Measurements from ENCODE around the gene TFEB. TPM values are rescaled to one million over a fixed set of nuclear protein-coding genes. Genes with fewer than 3 reads are reported as not detected.
A peak's percentile ranks its signal among the peaks of the same experiment; 100 is the strongest.

The TFEB gene
- total RNA-seq, 1 donor = 18.9 TPM

DNA sequence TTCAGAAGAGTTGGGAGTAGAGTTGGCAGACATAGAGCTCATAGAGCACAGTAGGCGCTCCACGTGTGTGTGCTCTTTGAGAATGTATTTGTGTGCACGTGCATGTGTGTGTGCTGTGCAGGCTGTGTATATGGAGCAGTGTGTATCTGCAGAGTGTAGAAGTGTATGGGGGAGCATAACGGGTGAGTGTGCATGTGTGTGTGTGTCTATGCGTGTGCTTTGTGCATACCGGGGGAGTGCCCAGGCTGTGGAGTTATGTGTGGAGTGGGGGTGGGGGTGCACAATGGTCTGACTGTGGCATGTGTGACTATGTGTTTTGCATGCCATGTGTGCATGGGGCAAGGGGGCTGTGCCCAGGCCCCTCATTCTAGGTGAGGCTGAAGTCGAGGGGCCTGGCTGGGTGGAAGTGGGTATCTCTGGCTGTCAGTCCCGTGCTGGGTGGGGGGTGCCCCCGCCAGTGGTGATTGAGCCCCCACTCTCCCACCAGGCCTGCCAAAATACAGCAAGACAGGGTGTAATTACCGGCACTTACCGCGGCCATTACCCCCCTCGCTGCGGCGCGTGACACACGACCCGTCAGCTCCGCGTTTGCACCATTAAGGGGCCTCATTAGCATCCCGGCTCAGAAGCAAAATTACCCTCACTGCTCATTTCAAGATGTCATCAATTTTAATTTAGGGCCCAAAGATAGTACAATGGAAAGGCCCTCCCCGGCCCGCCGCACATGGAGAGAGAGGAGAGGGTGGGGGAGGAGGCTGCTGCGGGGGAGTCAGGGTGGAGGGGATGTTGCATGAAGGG lies 58.1 kb downstream of the TFEB start:
- no peak for DNase-seq (ENCODE audit: low read depth in 2 of 3, low spot score in 2 of 3)

DNA sequence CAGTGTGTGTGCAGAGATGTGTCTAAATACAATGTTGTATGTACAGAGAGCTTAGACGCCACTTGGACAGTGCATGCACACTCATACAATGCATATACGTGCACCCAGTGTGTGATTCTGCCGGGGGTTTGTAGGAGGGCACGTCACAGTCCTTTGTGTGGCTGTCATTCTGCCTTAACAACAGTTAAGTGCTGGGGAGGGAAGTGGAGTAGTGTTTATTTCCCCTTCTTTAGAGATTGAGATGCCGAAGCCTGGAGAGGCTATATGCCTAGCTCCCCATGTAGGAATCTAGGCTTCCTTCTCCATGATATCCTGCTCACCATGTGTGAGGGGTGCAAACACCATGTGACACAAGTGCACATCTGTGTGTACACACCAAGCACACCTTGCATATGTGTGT lies 59.0 kb downstream of the TFEB start:
- DNase-seq (ENCODE audit: low read depth in 2 of 3, low spot score in 2 of 3) = no peak

DNA sequence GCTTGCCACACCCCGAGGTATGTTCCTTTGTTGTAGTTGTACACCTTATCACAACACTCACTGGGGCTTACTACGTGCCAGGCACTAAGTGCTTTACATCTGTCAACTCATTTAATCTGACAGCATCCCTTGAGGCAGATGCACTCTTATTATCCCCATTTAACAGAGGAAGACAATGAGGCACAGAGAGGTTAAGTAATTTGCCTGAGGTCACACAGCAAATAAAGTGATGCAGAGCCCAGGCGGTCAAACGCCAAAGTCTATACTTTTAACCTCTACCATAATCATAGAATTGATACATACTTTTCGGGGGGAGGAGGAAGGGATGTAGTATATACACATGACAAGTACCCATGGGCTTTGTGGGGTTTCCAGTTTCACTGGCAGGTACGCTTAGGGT lies 59.4 kb downstream of the TFEB start:
- DNase-seq (ENCODE audit: low read depth in 2 of 3, low spot score in 2 of 3) = no peak

DNA sequence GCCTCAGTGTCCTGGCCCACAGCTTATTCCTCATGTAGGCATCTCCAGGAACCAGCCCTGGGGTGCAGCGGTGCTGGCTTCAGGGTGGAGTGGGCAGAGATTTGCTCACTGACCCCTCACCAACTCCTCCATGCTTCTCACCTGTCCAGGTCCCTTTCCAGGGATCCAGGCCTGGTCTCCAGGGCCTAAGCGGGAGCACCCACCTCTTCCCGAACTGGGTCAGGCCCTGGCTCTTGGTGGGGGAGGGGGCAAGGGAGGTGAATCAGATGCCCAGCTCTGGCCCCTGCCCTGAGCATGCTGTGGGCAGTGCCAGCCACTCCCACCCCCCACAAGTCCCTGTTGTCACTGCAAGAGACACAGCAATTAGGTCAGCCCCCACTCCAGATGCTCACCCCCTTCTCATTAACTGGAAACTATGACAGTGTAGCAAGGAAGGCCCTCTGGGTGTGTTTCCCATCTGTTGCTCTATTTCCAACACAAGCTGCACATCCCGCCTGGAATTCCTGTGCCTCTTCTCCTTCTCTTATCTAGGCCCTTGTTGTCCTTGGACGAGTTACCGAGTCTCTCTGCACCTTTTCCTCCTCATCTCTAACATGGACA lies 60.1 kb downstream of the TFEB start:
- no peak for DNase-seq (ENCODE audit: low read depth in 2 of 3, low spot score in 2 of 3)

DNA sequence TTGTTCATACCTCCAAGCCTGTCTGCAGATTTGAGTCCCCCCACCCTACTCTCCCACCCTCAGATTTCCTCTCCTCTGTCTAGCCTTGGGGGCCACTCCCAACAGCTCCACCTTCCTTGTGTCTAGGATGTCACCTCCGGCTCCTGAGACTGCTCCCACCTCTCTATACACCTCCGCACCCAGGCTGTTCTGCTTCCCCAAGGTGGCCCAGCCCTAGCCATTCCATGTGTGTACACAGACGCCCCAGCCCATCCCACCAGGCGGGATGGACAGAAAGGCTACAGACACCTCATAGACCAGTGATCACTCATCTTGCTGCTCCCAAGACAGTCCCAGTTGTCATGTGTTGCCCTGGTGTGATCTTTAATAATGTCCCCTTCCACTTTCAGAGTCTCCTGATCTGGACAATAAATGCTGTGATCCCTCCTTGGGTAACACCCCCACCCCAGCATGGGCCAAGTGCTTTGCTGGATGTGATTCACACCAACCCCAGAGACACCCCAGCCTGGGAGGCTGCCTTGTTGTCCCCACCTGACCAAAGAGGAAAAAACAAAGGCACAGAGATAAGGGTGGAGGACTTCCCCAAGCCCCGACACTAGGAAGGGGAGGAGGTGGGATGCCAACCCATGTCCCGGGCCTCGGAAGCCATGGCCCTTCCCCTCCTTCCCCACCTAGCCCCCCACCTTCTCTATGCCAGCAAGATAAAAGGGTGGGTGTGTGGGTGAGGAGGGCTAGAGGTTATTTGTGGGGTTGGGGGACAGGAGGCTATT lies 61.0 kb downstream of the TFEB start:
- no peak for DNase-seq (ENCODE audit: low read depth in 2 of 3, low spot score in 2 of 3)

DNA sequence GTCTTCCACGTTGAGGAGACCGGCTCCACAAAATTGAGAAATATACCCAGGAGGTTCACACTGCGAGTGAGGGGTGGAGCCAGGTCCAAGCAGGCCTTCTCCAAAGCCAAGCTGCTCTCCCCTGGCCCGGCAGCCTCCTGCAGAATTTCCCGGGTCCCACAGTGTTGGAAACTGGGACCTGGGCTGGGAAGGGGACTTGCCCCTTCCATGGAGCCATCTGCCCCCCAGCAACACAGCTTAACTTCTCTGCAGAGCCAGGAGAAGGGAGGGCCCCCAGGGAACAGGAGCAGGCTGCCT lies 61.8 kb downstream of the TFEB start:
- no peak for DNase-seq (ENCODE audit: low read depth in 2 of 3, low spot score in 2 of 3)

DNA sequence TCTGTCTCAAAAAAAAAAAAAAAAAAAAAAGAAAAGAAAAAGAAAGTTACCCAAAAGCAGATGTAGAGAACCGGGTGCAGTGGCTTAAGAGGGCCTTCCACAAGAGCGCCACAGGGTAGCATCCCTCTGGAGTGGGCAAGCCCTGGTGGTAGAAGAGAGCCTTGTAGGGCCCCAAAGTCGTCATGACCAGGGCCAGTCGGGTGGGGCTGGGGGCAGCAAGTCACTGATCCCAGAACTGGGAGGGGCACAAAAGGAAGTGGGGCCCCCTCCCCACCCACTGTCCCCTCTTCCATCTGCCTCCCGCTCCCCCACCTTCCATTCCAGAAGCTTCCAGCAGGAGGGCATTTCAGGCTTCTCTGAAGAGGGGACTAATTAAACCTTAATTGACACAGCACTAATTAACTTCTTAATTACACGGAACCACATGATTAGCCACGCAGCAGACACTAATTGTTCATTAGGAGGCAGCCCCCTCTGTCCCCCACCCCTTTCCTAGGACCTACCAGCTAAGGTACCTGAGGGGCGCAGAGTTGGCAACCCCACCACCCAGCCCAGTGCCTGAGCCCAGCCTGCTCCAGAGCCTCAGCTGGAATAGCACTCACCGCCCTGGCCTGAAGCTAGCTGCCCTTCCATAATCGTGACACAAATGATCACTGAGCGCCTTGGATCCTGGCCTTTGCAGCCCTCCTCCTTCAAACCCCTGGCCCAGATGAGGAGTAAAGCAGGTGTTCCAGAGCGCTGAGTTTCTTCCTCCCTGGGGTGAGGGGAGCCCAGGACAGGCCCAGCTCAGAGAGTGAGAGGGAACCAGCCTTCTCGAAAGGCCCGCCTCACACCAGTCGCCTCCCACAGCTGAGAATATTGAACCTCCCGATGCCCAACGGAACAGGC lies 62.3 kb downstream of the TFEB start:
- DNase-seq (ENCODE audit: low read depth in 2 of 3, low spot score in 2 of 3) = no peak

DNA sequence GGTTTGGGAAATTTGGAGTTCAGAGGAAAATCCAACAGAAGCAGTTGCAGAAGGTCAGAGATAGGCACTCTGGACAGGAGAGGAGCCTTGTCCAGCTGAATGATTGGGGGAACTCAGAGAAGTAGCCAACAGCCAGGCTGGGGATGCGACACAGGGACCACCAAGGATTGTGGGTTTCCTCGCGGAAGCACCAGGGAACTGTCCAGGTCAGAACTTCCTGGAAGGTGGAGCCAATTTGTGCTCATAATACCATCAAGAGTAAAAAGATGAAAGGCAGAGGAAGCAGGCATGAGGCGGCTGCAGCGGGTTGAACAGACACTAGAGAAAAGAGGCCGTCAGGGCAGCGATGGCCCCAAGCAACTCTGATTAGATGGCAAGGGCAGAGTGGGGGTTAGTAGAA lies 63.4 kb downstream of the TFEB start:
- no peak for DNase-seq (ENCODE audit: low read depth in 2 of 3, low spot score in 2 of 3)

DNA sequence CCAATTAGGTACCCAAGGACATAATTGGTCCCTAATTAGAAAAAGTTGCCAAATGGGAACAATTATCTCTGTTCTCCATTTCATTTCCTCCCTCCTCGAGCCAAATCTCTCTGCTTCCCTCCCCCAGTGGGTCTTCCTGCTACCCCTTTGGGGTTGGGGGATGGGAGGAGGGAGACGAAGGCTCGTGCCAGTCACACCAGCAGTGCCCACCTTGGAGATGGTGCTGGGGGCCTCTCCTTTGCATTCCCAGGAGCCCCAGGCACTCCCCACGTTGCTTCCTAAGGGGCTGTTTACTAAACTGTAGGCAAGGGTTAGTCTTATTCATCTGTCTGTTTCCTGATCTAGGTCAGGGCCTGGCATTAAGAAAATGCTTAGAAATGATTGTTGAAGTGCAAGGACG lies 64.0 kb downstream of the TFEB start:
- no peak for DNase-seq (ENCODE audit: low read depth in 2 of 3, low spot score in 2 of 3)

DNA sequence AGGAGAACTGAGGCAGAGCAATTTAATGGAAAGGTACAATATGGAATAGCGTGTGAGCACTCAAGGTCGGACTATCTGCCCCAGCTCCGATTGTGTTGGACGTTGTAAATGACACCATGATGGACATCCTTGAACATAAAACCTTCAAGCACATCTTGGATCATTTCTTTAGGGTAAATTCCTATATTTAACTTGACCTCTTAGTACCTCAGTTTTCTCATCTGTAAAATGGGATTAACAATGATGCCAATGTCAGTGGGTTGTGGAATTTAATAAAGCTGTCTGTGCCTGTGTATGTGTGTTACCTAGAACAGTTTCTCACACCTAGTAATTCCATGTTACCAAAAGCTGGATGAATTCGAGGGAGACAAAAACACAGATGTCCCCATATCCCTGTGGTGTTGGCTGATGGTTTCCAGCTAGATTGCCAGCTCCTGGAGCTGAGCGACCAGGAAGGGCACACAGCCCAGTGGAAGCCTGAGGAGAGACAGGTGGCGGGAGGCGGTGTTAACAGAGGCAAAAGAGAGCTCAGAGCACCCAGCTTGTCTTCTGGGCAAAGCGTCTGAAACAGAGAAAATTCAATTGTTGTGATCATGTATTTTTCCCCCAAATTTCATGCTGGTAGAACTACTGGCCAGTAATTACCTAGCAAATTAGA lies 64.6 kb downstream of the TFEB start:
- DNase-seq (ENCODE audit: low read depth in 2 of 3, low spot score in 2 of 3) = no peak

DNA sequence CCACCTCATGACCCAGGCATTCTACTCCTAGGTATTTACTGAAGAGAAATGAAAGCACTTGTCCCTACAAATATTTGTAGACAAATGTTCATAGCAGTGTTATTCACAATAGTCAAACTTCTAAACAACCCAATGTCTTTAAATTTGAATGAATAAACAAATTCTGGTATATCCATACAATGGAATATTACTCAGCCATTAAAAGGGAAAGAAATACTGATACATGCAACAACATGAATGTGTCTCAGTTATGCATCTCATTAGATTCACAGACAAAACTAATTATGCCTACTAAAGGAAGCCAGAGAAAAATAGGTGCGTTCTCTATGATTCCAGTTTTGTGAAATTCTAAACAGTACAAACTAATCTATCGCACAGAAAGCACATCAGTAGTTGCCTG lies 66.4 kb downstream of the TFEB start:
- no peak for DNase-seq (ENCODE audit: low read depth in 2 of 3, low spot score in 2 of 3)

DNA sequence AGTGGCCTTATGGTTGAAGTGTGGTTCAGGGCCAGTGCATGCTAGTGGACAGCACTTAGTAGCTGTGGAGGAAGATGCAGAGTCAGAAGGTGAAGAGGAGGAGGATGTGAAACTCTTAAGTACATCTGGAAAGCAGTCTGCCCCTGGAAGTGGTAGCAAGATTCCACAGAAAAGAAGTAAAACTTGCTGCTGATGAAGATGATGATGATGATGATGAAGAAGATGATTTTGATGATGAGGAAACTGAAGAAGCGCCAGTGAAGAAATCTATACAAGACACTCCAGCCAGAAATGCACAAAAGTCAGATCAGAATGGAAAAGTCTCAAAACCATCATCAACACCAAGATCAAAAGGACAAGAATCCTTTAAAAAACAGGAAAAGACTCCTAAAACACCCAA lies 68.2 kb downstream of the TFEB start:
- DNase-seq (ENCODE audit: low read depth in 2 of 3, low spot score in 2 of 3) = no peak

DNA sequence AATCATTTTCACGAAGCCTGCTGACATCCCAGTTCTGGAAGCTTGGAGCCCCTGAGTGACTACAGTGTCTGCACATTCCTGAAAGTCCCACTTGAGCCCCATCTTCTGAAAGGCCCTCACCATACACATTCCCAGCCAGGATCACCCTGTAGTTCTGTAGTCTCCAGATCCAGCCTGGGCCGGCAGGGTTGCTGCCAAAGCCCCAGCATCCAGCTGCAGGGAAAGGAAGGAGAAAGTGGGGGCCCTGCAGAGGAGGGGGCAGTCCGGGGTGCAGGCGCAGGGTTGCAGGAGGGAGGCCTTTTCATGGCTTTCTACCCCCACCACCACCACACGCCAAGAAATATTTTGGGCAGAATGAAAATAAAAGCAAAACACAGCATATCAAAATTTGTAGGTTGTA lies 71.1 kb downstream of the TFEB start:
- no peak for DNase-seq (ENCODE audit: low read depth in 2 of 3, low spot score in 2 of 3)

DNA sequence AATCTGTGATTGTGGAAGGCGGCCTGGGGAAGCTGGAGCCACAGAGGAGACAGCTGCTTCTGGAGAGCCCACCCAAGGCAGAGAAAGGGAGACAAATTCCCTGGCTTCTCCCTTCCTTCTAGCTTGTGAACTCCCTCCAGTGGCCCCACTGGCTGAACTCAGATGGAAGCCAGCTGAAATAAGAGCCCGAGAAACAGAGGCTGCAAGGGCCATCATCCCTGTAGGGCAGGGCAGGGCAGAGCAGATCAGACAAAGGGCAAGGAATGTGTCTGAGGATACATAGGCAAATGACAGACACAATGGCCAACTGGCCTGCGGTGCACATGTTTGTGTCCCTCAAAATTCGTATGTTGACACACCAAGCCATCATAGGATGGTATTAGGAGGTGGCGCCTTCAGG lies 71.8 kb downstream of the TFEB start:
- no peak for DNase-seq (ENCODE audit: low read depth in 2 of 3, low spot score in 2 of 3)

DNA sequence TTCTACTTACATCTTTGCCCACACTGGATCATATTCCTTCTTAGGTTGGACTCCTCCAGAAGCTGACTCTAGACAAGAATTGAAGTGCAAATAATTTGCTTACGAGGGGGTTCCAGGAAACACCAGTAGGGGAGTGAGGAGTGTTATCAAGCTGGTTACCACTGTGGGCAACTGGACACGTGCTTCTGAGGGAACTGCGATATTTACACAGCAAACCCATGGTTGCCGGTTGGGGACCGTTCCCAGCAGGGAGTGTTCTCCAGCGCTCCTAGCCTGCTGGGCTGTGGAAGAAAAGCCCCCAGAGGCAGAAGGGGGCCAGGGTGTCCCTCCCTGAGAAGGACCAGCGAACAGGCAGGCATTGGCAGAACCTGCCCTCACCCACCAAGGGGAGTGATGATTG lies 75.5 kb downstream of the TFEB start:
- peak in 1 of 3 donors; percentile 58 for DNase-seq (ENCODE audit: low read depth in 2 of 3, low spot score in 2 of 3)

DNA sequence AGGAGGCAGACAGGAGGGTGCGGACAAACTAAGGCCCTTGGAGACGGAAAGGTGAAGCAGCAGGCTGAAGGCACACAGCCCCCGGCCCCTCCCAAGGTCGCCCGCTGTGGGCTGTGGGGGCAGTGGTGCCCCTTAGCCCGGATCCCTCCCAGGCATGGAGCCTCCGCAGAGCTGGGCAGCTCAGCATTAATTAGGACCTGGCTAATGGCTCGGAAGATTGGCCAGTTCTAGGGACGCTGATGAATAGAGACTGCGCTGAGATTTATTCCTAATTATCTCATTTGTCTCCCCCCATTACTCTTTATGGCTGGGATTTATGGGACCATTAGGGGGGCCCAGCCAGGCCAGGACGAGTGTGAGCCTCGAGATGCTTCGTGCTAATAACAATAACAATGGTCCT lies 76.8 kb downstream of the TFEB start:
- DNase-seq (ENCODE audit: low read depth in 2 of 3, low spot score in 2 of 3) = no peak

DNA sequence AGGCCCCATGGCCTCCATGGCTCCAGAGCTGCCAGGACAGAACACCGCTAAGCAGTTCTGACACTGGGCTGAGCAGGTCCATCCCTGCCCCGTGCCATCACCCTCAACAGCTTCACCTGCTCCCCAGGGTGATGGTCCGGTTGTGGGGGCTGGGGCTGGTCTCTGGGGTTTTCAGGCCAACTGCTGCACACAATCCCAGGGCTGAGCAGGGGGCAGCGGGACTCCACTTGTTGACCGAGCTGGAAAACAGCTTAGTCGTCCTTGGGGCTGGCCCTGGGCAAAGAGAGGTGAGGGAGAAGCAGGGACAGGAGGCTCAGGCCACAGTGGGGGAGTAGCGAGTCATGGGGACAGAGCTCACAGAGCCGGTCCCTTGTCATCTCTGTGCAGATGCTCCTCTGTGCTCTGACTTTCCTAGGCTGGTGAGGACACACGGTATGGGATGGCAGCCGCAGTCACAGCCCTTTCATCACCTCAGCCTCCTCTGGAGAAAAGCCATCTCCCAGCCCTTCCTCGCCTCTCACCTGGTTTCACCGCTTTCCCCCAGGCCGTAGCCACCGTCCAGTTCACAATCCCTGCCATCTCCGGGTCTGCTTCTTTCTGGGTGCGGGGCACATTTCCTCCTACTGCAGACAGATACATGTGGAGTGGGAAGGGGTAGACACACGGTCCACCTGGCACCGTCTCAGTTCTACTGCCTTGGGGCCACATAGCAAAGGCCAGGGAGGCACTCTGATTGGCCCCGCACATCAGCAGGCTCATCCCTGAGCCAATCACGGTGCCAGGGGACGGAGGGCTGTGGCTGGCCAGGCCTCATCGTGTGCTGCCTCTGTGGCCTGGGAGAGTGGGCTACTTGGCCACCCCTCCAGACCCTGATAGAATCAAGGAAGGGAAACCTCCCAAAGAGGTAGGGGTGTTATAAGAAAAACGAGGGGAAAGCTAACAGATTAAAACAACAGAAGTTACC lies 78.0 kb downstream of the TFEB start:
- no peak for DNase-seq (ENCODE audit: low read depth in 2 of 3, low spot score in 2 of 3)

DNA sequence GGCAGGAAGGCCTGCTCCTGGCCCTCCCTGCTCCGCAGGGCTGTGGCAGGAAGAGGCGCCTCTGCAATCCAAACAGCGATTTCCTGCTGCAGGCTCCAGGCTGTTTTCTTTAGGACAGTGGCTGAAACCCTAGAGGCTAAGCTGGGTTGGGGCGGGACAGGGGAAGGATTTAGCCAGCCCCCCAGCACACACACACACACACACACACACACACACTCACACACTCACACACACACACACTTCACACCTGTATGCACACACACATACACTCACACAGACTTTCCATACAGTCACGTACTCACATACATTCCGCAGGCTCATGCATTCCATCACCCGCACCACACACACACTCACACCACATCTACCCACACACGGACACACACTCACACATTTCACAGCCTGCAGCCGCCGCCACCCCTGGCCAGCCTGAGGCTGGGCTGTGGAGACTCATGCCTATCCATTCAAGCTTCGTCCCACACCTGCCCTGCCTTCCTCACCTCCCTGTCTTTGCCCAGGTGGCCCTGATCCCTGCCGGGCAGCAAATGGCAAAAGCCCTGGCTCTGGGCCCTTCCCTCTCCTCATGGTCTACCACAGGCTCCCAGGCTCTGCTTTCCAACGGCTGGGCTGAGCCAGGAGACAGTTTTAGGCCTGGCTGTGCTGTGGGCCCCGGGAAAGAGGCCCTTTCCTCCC lies 79.3 kb downstream of the TFEB start:
- DNase-seq (ENCODE audit: low read depth in 2 of 3, low spot score in 2 of 3) = no peak

DNA sequence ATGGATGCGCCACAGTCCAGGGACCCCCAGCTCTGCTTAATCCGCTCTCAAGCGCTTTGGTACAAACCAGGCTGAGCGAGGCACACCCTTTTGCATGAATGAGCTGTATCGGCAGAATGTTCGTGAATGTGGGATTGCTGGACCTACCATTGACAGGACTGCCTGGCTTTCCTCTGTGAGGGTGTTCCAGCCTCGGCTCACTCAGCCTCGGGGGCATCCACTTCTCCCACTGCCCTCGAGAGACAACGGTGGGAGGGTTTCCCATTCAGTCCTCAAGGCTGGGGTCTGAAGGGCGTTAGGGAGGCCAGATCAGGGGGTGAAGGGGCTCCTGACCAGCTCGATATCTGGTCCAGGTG lies 79.8 kb downstream of the TFEB start:
- no peak for DNase-seq (ENCODE audit: low read depth in 2 of 3, low spot score in 2 of 3)

Data from hematopoietic multipotent progenitor cell (in vitro differentiated cells).